GM23338 (cell line): ENCODE measurements around the gene SLC17A5. TPM values are rescaled to one million over a fixed set of nuclear protein-coding genes. Genes with fewer than 3 reads are reported as not detected.
"Not testable (repeated sequence)": the region's sequence is repeated elsewhere in the genome, so short reads cannot be mapped to it uniquely, and the experiment has no call there.

Experiments
- ATAC-seq: fragments of 200-7000 bp; cut with Tn5 transposase; 3 replicates; pipeline ENCODE4 v1.9.1; 2020
- DNase-seq: peaks from one replicate; pipeline ENCODE4 v3.0.0-alpha.2; 2015; ENCODE audit warnings: low spot score
- H2AFZ ChIP-seq: fragments of 200-600 bp; sonication (generic); 2 replicates; pipeline ENCODE4 v1.8.0; 2016; ENCODE audit warnings: antibody characterized with exemption, mild to moderate bottlenecking, moderate library complexity
- H3F3A ChIP-seq: fragments of 200-600 bp; sonication (generic); replicated peaks from 2 replicates; pipeline ENCODE4 v1.8.0; 2017; ENCODE audit warnings: antibody characterized with exemption, mixed run types, low read depth
- H3K27ac ChIP-seq: fragments of 200-600 bp; sonication (generic); 2 replicates; pipeline ENCODE4 v1.6.1; 2016; ENCODE audit warnings: low read depth
- H3K27me3 ChIP-seq: fragments of 200-600 bp; sonication (generic); 2 replicates; pipeline ENCODE4 v1.8.0; 2016; ENCODE audit warnings: mild to moderate bottlenecking, mixed run types, moderate library complexity; ENCODE audit not compliant: insufficient read depth
- H3K36me3 ChIP-seq: fragments of 200-600 bp; sonication (generic); 2 replicates; pipeline ENCODE4 v1.8.0; 2016; ENCODE audit warnings: mild to moderate bottlenecking; ENCODE audit not compliant: insufficient read depth
- H3K4me1 ChIP-seq: fragments of 200-600 bp; sonication (generic); 2 replicates; pipeline ENCODE4 v1.8.0; 2016; ENCODE audit warnings: mild to moderate bottlenecking, moderate library complexity; ENCODE audit not compliant: insufficient read depth
- H3K4me2 ChIP-seq: fragments of 200-600 bp; sonication (generic); 2 replicates; pipeline ENCODE4 v1.7.1; 2017; ENCODE audit warnings: mixed run types
- H3K4me3 ChIP-seq: fragments of 200-600 bp; sonication (generic); 2 replicates; pipeline ENCODE4 v1.6.1; 2016; ENCODE audit warnings: mixed run types
- H3K79me2 ChIP-seq: fragments of 200-600 bp; sonication (generic); replicated peaks from 2 replicates; pipeline ENCODE4 v1.8.0; 2017; ENCODE audit warnings: mild to moderate bottlenecking; ENCODE audit not compliant: insufficient read depth
- H3K9me2 ChIP-seq: fragments of 200-600 bp; sonication (generic); 2 replicates; pipeline ENCODE4 v1.8.0; 2017; ENCODE audit not compliant: insufficient read depth
- H4K20me1 ChIP-seq: fragments of 200-600 bp; sonication (generic); replicated peaks from 2 replicates; pipeline ENCODE4 v1.8.0; 2017; ENCODE audit warnings: mild to moderate bottlenecking; ENCODE audit not compliant: insufficient read depth
- H3K27ac Mint-ChIP-seq: 2 replicates; pipeline ENCODE4 v1.8.0; 2020; ENCODE audit warnings: inconsistent platforms, mild to moderate bottlenecking, moderate library complexity, mixed read lengths
- H3K27me3 Mint-ChIP-seq: 3 replicates; pipeline ENCODE4 v1.8.0; 2022; ENCODE audit warnings: low read depth, mild to moderate bottlenecking, moderate library complexity, mixed read lengths, inconsistent platforms; ENCODE audit not compliant: insufficient read depth, poor library complexity
- H3K36me3 Mint-ChIP-seq: 3 replicates; pipeline ENCODE4 v1.8.0; 2021; ENCODE audit warnings: low read depth, mild to moderate bottlenecking, inconsistent platforms, moderate library complexity, mixed read lengths
- H3K4me1 Mint-ChIP-seq: 3 replicates; pipeline ENCODE4 v1.8.0; 2020; ENCODE audit warnings: mild to moderate bottlenecking, inconsistent platforms, mixed read lengths
- H3K4me3 Mint-ChIP-seq: 3 replicates; pipeline ENCODE4 v1.8.0; 2021; ENCODE audit warnings: moderate library complexity, mild to moderate bottlenecking, inconsistent platforms, mixed read lengths
- H3K9me3 Mint-ChIP-seq: 3 replicates; pipeline ENCODE4 v1.8.0; 2020; ENCODE audit warnings: moderate library complexity, mild to moderate bottlenecking, inconsistent platforms, mixed read lengths
- CREB1 ChIP-seq: fragments of 250-450 bp; sonication (Bioruptor Pico); IDR thresholded peaks from 2 replicates; pipeline ENCODE4 v1.5.0; 2020; ENCODE audit warnings: low read depth, mild to moderate bottlenecking, moderate library complexity
- CTCF ChIP-seq, 2 experiments: fragments of 200-600 bp in 1 of 2; sonication (generic) in 1 of 2; conservative IDR thresholded peaks; 2 replicates each; pipeline versions ENCODE4 v1.5.1 to v1.6.1; 2016 to 2017; ENCODE audit warnings: antibody characterized with exemption in 2 of 2, low read depth in 2 of 2, mild to moderate bottlenecking in 2 of 2, moderate library complexity in 1 of 2
- EZH2 ChIP-seq: fragments of 200-600 bp; sonication (generic); IDR thresholded peaks from one replicate; pipeline ENCODE4 v1.8.0; 2017; ENCODE audit warnings: antibody characterized with exemption, mild to moderate bottlenecking, low read depth; ENCODE audit not compliant: unreplicated experiment
- EZH2phosphoT487 ChIP-seq: fragments of 200-600 bp; sonication (generic); IDR thresholded peaks from one replicate; pipeline ENCODE4 v1.8.1; 2018; ENCODE audit warnings: antibody characterized with exemption; ENCODE audit not compliant: unreplicated experiment
- NANOG ChIP-seq: IDR thresholded peaks from 2 replicates; pipeline ENCODE4 v1.6.1; 2016; ENCODE audit warnings: antibody characterized with exemption, borderline replicate concordance
- ZNF331 ChIP-seq: fragments of 250-450 bp; sonication (Bioruptor Pico); IDR thresholded peaks from 2 replicates; pipeline ENCODE4 v1.5.0; 2020; ENCODE audit warnings: low read depth, mild to moderate bottlenecking, moderate library complexity
- ZNF462 ChIP-seq: fragments of 250-450 bp; sonication (Bioruptor Pico); IDR thresholded peaks from 2 replicates; pipeline ENCODE4 v1.5.0; 2020; ENCODE audit warnings: mild to moderate bottlenecking, moderate library complexity
- polyA plus RNA-seq: library from polyadenylated mRNA; unstranded; fragments of >200 nt; fragmentation: Nextera tagmentation; extraction: Ambion mirVana; gene quantifications from 2 replicates; pipeline ENCODE4 v1.2.1, GENCODE V29; 2016
- total RNA-seq: library from RNA; depleted of rRNA; stranded (reverse); fragments of >200 nt; shearing (Covaris generic); gene quantifications from 2 replicates; pipeline ENCODE4 v1.2.3, GENCODE V29; 2014
- TF ChIP-seq, protein P1 (sequence below): IDR thresholded peaks from one replicate; pipeline ENCODE4 v1.6.1; 2018; ENCODE audit warnings: antibody characterized with exemption; ENCODE audit not compliant: unreplicated experiment

The SLC17A5 gene
- total and polyA plus RNA-seq, 2 experiments from 2014 or later, result 9.2 to 17.7 TPM

DNA sequence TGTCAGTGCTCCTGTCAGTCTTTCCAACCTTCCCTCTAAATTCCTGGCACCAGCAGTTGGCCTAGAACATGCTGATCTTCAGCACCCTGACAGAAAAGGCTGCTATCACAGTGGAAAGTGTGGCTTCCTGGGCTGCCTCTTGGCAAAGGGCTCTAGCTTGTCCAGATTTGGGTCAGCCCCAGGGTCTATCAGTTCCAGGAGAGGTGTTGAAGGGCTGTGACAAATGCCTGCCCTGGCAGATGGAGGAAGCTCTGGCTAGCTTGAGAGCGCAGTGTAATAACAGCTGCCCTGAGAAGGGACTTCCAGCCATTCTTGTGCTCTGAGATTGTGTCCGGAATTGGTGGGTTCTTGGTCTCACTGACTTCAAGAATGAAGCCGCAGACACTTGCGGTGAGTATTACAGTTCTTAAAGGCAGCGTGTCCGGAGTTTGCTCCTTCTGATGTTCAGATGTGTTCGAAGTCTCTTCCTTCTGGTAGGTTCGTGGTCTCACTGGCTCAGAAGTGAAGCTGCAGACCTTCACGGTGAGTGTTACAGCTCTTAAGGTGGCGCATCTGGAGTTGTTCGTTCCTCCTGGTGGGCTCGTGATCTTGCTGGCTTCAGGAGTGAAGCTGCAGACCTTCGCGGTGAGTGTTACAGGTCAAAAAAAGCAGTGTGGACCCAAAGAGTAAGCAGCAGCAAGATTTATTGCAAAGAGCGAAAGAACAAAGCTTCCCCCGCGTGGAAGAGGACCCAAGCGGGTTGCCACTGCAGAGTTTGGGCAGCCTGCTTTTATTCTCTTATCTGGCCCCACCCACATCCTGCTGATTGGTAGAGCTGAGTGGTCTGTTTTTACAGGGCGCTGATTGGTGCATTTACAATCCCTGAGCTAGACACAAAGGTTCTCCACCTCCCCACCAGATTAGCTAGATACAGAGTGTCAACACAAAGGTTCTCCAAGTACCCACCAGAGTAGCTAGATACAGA is 82.3 kb downstream of the SLC17A5 start:
- not testable (repeated sequence) for H4K20me1 ChIP-seq, H3K36me3 ChIP-seq, H3K4me2 ChIP-seq, H3K4me3 Mint-ChIP-seq, DNase-seq, H2AFZ ChIP-seq, H3F3A ChIP-seq, H3K79me2 ChIP-seq, H3K4me1 ChIP-seq, H3K27ac ChIP-seq, H3K9me2 ChIP-seq, ATAC-seq, H3K4me3 ChIP-seq, H3K27me3 ChIP-seq
- peak overlapping the region; percentile 4; the same call in 1 of the 2 replicates for H3K27ac Mint-ChIP-seq
- H3K4me1 Mint-ChIP-seq, result peaks cover 19% of the 10 kb centered on the region
- peaks cover 24% of the 10 kb centered on the region for H3K9me3 Mint-ChIP-seq
- H3K27me3 Mint-ChIP-seq, result peaks cover 10% of the 10 kb centered on the region
- H3K36me3 Mint-ChIP-seq, result peaks cover 17% of the 10 kb centered on the region

- Histone ChIP-seq H3K4me3 (no peak overlapping the region), H2AFZ (no peak overlapping the region), H3K27me3 (no peaks in the 10 kb centered on the region), H3K27ac (no peak overlapping the region), H3K4me1 (peaks cover 15% of the 10 kb centered on the region; the same call in 1 of the 2 replicates), H4K20me1 (no peaks in the 10 kb centered on the region), H3F3A (0 out of 2 replicates have a peak, but pooled peaks cover 3% of the 10 kb centered on the region), H3K4me2 (no peak overlapping the region), H3K79me2 (no peaks in the 10 kb centered on the region), H3K36me3 (no peaks in the 10 kb centered on the region), H3K9me2 (0 out of 2 replicates have a peak, but pooled peaks cover 5% of the 10 kb centered on the region)
- no peak for ATAC-seq
- H3K4me3 Mint-ChIP-seq, result no peak overlapping the region
- H3K27ac Mint-ChIP-seq, result no peak overlapping the region
- H3K36me3 Mint-ChIP-seq, result peaks cover 9% of the 10 kb centered on the region
- peaks cover 13% of the 10 kb centered on the region for H3K9me3 Mint-ChIP-seq
- H3K4me1 Mint-ChIP-seq, result peaks cover 30% of the 10 kb centered on the region
- no peak for DNase-seq
- H3K27me3 Mint-ChIP-seq, result peaks cover 11% of the 10 kb centered on the region
- TF ChIP-seq CREB1 (CRISPR knock-in tag), result no peak
- no peak for TF ChIP-seq ZNF331 (CRISPR knock-in tag)
- TF ChIP-seq NANOG, result no peak
- TF ChIP-seq, protein P1, sequence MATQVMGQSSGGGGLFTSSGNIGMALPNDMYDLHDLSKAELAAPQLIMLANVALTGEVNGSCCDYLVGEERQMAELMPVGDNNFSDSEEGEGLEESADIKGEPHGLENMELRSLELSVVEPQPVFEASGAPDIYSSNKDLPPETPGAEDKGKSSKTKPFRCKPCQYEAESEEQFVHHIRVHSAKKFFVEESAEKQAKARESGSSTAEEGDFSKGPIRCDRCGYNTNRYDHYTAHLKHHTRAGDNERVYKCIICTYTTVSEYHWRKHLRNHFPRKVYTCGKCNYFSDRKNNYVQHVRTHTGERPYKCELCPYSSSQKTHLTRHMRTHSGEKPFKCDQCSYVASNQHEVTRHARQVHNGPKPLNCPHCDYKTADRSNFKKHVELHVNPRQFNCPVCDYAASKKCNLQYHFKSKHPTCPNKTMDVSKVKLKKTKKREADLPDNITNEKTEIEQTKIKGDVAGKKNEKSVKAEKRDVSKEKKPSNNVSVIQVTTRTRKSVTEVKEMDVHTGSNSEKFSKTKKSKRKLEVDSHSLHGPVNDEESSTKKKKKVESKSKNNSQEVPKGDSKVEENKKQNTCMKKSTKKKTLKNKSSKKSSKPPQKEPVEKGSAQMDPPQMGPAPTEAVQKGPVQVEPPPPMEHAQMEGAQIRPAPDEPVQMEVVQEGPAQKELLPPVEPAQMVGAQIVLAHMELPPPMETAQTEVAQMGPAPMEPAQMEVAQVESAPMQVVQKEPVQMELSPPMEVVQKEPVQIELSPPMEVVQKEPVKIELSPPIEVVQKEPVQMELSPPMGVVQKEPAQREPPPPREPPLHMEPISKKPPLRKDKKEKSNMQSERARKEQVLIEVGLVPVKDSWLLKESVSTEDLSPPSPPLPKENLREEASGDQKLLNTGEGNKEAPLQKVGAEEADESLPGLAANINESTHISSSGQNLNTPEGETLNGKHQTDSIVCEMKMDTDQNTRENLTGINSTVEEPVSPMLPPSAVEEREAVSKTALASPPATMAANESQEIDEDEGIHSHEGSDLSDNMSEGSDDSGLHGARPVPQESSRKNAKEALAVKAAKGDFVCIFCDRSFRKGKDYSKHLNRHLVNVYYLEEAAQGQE, result no peak
- TF ChIP-seq CTCF (conservative IDR thresholded peaks at IDR 0.05; ENCODE audit: low read depth in 2 of 2), result no peak
- TF ChIP-seq EZH2phosphoT487, result no peak
- TF ChIP-seq ZNF462 (CRISPR knock-in tag), result no peak
- TF ChIP-seq EZH2, result no peak
Observed at GRCh38 chr6:73569121-73569520, 84.7 kb downstream of the SLC17A5 start.
